Cerebellar nuclear complex (tissue), 1 donor: Measurements from ENCODE around the gene SEC16A.

Experiments used
- DNase-seq, 2 experiments: peaks; one replicate each; lab custom pipeline; 2025; lab: John Stamatoyannopoulos, UW

The SEC16A gene

GRCh38 chr9:136399176-136400037 lies 83.4 kb downstream of the SEC16A start:
- no peak for DNase-seq

GRCh38 chr9:136398286-136398685 lies 84.6 kb downstream of the SEC16A start:
- DNase-seq: no peak

GRCh38 chr9:136397643-136398042 lies 85.2 kb downstream of the SEC16A start:
- DNase-seq: no peak

- no peak for DNase-seq
Observed at GRCh38 chr9:136396219-136396515, 86.7 kb downstream of the SEC16A start.

GRCh38 chr9:136395345-136396218 lies 87.3 kb downstream of the SEC16A start:
- DNase-seq: no peak

- no peak for DNase-seq
Observed at GRCh38 chr9:136395020-136395340, 87.9 kb downstream of the SEC16A start.

- no peak for DNase-seq
Observed at GRCh38 chr9:136394312-136395019, 88.4 kb downstream of the SEC16A start.

- no peak for DNase-seq
Observed at GRCh38 chr9:136393531-136393930, 89.3 kb downstream of the SEC16A start.

GRCh38 chr9:136392538-136393449 lies 90.0 kb downstream of the SEC16A start:
- no peak for DNase-seq

- DNase-seq: no peak
Observed at GRCh38 chr9:136391737-136392537, 90.9 kb downstream of the SEC16A start.
